WTC11 (cell line): ENCODE results near the gene TWIST1. TPM values are rescaled to one million over a fixed set of nuclear protein-coding genes. Genes with fewer than 3 reads are reported as not detected.

Source experiments
- ATAC-seq: fragments of 200-7000 bp; cut with Tn5 transposase; 2 replicates; pipeline ENCODE4 v1.10.0; 2021; ENCODE audit warnings: mild to moderate bottlenecking, moderate library complexity
- CTCF ChIA-PET: fragments of 300-600 bp; sonication (Branson Sonifier 250); formaldehyde crosslinking; loops from one replicate; lab custom pipeline; 2021; ENCODE audit warnings: antibody characterized with exemption; lab: Charles Lee
- POLR2A ChIA-PET: fragments of 350-600 bp; sonication (Branson Sonifier 250); formaldehyde crosslinking; loops from one replicate; lab custom pipeline; 2021; ENCODE audit warnings: antibody characterized with exemption; lab: Charles Lee
- DNase-seq: peaks from one replicate; pipeline ENCODE4 v3.0.0; 2021; ENCODE audit warnings: low spot score
- H3K27ac Mint-ChIP-seq: 2 replicates; pipeline ENCODE4 v1.8.0; 2021; ENCODE audit warnings: mixed read lengths
- H3K27me3 Mint-ChIP-seq: 2 replicates; pipeline ENCODE4 v1.8.0; 2021; ENCODE audit warnings: low read depth, mild to moderate bottlenecking, moderate library complexity, mixed read lengths
- H3K36me3 Mint-ChIP-seq: 2 replicates; pipeline ENCODE4 v1.8.0; 2021; ENCODE audit warnings: mixed read lengths
- H3K4me1 Mint-ChIP-seq: 2 replicates; pipeline ENCODE4 v1.8.0; 2022; ENCODE audit warnings: mixed read lengths
- H3K4me3 Mint-ChIP-seq: 2 replicates; pipeline ENCODE4 v1.8.0; 2021; ENCODE audit warnings: mild to moderate bottlenecking, moderate library complexity, mixed read lengths
- H3K9me3 Mint-ChIP-seq: 2 replicates; pipeline ENCODE4 v1.8.0; 2021; ENCODE audit warnings: mixed read lengths
- CREB1 ChIP-seq: sonication (generic); formaldehyde crosslinking; IDR thresholded peaks from 2 replicates; pipeline ENCODE4 v1.8.0; 2023; ENCODE audit warnings: mild to moderate bottlenecking, missing genetic modification reagents
- EMX1 ChIP-seq: fragments of 250-450 bp; sonication (Bioruptor Pico); IDR thresholded peaks from 2 replicates; pipeline ENCODE4 v1.8.0; 2021; ENCODE audit warnings: mild to moderate bottlenecking
- FOXJ3 ChIP-seq: sonication (generic); formaldehyde crosslinking; IDR thresholded peaks from 2 replicates; pipeline ENCODE4 v1.9.0; 2021; ENCODE audit warnings: missing genetic modification reagents, mild to moderate bottlenecking, borderline replicate concordance
- FOXK1 ChIP-seq: sonication (generic); formaldehyde crosslinking; IDR thresholded peaks from 2 replicates; pipeline ENCODE4 v1.8.0; 2022; ENCODE audit warnings: mild to moderate bottlenecking, moderate library complexity, missing genetic modification reagents
- GRHL2 ChIP-seq: fragments of 250-450 bp; sonication (Bioruptor Pico); IDR thresholded peaks from 2 replicates; pipeline ENCODE4 v1.8.0; 2022; ENCODE audit warnings: mild to moderate bottlenecking, moderate library complexity; ENCODE audit not compliant: insufficient replicate concordance, severe bottlenecking
- NFE2L1 ChIP-seq: sonication (generic); formaldehyde crosslinking; IDR thresholded peaks from 2 replicates; pipeline ENCODE4 v1.8.1; 2023; ENCODE audit warnings: missing genetic modification reagents
- SP1 ChIP-seq: sonication (generic); formaldehyde crosslinking; conservative IDR thresholded peaks from 2 replicates; pipeline ENCODE4 v1.8.1; 2022; ENCODE audit warnings: missing genetic modification reagents
- TCF7 ChIP-seq: sonication (generic); formaldehyde crosslinking; IDR thresholded peaks from 2 replicates; pipeline ENCODE4 v1.8.0; 2022; ENCODE audit warnings: mild to moderate bottlenecking, low read depth, missing genetic modification reagents, moderate library complexity
- ZNF232 ChIP-seq: sonication (generic); formaldehyde crosslinking; IDR thresholded peaks from 2 replicates; pipeline ENCODE4 v1.8.0; 2022; ENCODE audit warnings: mild to moderate bottlenecking, missing genetic modification reagents
- total RNA-seq: library from RNA; stranded (reverse); gene quantifications from 3 replicates; pipeline ENCODE4 v1.2.3, GENCODE V29; 2021
- TF ChIP-seq, protein P1 (sequence below): sonication (generic); formaldehyde crosslinking; IDR thresholded peaks from 2 replicates; pipeline ENCODE4 v1.8.0; 2023; ENCODE audit warnings: missing genetic modification reagents
- TF ChIP-seq, protein P2 (sequence below): fragments of 250-450 bp; sonication (Bioruptor Pico); IDR thresholded peaks from 2 replicates; pipeline ENCODE4 v1.8.0; 2021; ENCODE audit warnings: mild to moderate bottlenecking
- TF ChIP-seq, protein P3 (sequence below): sonication (generic); formaldehyde crosslinking; IDR thresholded peaks from 2 replicates; pipeline ENCODE4 v1.8.0; 2023; ENCODE audit warnings: mild to moderate bottlenecking, missing genetic modification reagents
- TF ChIP-seq, protein P4 (sequence below): sonication (generic); formaldehyde crosslinking; conservative IDR thresholded peaks from 2 replicates; pipeline ENCODE4 v1.8.1; 2022; ENCODE audit warnings: mild to moderate bottlenecking, missing genetic modification reagents
- TF ChIP-seq, protein P5 (sequence below): sonication (generic); formaldehyde crosslinking; conservative IDR thresholded peaks from 2 replicates; pipeline ENCODE4 v1.8.1; 2023; ENCODE audit warnings: mild to moderate bottlenecking, low read depth, missing genetic modification reagents, moderate library complexity
- TF ChIP-seq, protein P6 (sequence below): sonication (generic); formaldehyde crosslinking; IDR thresholded peaks from 2 replicates; pipeline ENCODE4 v1.8.1; 2023; ENCODE audit warnings: mild to moderate bottlenecking, missing genetic modification reagents, moderate library complexity
- TF ChIP-seq, protein P7 (sequence below): fragments of 250-450 bp; sonication (Bioruptor Pico); IDR thresholded peaks from 2 replicates; pipeline ENCODE4 v2.1.2; 2022; ENCODE audit warnings: mild to moderate bottlenecking, moderate library complexity

TWIST1 gene
- total RNA-seq, 1 experiment from 2014 or later = not detected

DNA sequence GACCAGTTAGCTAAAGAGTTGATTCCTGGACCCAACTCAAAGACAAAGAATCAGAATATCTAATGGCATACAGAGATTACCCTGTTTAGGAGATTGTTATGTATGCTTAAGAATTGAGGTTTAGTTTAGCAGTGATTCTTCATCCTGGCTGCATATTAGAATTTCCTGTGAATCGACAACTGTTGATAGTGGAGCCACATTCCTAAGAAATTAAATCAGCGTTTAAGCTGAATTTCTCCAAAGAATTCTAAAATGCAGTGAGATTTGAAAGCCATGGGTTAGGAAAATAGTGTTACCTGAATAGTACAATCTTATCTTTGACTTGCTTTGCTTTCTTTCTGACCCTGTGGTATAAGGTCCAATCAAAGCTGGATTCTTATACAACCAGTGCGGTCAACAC lies 44.2 kb upstream of the TWIST1 start (continued):
- TF ChIP-seq, protein P1, sequence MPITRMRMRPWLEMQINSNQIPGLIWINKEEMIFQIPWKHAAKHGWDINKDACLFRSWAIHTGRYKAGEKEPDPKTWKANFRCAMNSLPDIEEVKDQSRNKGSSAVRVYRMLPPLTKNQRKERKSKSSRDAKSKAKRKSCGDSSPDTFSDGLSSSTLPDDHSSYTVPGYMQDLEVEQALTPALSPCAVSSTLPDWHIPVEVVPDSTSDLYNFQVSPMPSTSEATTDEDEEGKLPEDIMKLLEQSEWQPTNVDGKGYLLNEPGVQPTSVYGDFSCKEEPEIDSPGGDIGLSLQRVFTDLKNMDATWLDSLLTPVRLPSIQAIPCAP (CRISPR knock-in tag) = no peak
- TF ChIP-seq, protein P2, sequence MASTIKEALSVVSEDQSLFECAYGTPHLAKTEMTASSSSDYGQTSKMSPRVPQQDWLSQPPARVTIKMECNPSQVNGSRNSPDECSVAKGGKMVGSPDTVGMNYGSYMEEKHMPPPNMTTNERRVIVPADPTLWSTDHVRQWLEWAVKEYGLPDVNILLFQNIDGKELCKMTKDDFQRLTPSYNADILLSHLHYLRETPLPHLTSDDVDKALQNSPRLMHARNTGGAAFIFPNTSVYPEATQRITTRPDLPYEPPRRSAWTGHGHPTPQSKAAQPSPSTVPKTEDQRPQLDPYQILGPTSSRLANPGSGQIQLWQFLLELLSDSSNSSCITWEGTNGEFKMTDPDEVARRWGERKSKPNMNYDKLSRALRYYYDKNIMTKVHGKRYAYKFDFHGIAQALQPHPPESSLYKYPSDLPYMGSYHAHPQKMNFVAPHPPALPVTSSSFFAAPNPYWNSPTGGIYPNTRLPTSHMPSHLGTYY = no peak
- TF ChIP-seq, protein P3, sequence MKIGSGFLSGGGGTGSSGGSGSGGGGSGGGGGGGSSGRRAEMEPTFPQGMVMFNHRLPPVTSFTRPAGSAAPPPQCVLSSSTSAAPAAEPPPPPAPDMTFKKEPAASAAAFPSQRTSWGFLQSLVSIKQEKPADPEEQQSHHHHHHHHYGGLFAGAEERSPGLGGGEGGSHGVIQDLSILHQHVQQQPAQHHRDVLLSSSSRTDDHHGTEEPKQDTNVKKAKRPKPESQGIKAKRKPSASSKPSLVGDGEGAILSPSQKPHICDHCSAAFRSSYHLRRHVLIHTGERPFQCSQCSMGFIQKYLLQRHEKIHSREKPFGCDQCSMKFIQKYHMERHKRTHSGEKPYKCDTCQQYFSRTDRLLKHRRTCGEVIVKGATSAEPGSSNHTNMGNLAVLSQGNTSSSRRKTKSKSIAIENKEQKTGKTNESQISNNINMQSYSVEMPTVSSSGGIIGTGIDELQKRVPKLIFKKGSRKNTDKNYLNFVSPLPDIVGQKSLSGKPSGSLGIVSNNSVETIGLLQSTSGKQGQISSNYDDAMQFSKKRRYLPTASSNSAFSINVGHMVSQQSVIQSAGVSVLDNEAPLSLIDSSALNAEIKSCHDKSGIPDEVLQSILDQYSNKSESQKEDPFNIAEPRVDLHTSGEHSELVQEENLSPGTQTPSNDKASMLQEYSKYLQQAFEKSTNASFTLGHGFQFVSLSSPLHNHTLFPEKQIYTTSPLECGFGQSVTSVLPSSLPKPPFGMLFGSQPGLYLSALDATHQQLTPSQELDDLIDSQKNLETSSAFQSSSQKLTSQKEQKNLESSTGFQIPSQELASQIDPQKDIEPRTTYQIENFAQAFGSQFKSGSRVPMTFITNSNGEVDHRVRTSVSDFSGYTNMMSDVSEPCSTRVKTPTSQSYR (CRISPR knock-in tag) = no peak
- TF ChIP-seq ZNF232 (CRISPR knock-in tag) = no peak
- TF ChIP-seq CREB1 (CRISPR knock-in tag) = no peak

DNA sequence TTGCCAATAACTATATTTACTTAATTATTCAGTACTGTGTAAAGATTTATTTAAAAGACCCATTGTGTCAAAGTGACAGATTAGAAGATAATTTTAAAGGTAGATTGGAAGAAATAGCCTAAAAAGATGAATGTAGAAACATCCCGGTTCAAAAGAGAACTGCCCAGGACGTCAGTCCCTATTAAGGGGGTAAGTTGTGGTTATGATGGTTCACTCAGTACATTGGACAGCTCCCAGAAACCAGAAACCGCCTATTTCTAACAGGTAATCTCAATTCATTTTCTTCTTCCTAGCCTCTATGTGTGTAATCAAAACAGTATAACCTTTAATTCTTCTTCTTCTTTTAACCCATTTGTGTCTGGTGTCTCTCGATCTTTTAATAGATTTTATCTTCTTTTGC lies 29.3 kb upstream of the TWIST1 start:
- no peak for ATAC-seq
- no peaks in the 10 kb centered on the region for H3K36me3 Mint-ChIP-seq
- peaks cover 78% of the 10 kb centered on the region for H3K27me3 Mint-ChIP-seq
- TF ChIP-seq EMX1 = no peak
- TF ChIP-seq, protein P4, sequence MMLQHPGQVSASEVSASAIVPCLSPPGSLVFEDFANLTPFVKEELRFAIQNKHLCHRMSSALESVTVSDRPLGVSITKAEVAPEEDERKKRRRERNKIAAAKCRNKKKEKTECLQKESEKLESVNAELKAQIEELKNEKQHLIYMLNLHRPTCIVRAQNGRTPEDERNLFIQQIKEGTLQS = no peak
- TF ChIP-seq, protein P5, sequence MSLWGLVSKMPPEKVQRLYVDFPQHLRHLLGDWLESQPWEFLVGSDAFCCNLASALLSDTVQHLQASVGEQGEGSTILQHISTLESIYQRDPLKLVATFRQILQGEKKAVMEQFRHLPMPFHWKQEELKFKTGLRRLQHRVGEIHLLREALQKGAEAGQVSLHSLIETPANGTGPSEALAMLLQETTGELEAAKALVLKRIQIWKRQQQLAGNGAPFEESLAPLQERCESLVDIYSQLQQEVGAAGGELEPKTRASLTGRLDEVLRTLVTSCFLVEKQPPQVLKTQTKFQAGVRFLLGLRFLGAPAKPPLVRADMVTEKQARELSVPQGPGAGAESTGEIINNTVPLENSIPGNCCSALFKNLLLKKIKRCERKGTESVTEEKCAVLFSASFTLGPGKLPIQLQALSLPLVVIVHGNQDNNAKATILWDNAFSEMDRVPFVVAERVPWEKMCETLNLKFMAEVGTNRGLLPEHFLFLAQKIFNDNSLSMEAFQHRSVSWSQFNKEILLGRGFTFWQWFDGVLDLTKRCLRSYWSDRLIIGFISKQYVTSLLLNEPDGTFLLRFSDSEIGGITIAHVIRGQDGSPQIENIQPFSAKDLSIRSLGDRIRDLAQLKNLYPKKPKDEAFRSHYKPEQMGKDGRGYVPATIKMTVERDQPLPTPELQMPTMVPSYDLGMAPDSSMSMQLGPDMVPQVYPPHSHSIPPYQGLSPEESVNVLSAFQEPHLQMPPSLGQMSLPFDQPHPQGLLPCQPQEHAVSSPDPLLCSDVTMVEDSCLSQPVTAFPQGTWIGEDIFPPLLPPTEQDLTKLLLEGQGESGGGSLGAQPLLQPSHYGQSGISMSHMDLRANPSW (CRISPR knock-in tag) = no peak
- no peak for TF ChIP-seq GRHL2
- TF ChIP-seq FOXK1 (CRISPR knock-in tag) = no peak
- TF ChIP-seq, protein P6, sequence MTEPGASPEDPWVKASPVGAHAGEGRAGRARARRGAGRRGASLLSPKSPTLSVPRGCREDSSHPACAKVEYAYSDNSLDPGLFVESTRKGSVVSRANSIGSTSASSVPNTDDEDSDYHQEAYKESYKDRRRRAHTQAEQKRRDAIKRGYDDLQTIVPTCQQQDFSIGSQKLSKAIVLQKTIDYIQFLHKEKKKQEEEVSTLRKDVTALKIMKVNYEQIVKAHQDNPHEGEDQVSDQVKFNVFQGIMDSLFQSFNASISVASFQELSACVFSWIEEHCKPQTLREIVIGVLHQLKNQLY = no peak
- TF ChIP-seq TCF7 = no peak
- TF ChIP-seq, protein P7, sequence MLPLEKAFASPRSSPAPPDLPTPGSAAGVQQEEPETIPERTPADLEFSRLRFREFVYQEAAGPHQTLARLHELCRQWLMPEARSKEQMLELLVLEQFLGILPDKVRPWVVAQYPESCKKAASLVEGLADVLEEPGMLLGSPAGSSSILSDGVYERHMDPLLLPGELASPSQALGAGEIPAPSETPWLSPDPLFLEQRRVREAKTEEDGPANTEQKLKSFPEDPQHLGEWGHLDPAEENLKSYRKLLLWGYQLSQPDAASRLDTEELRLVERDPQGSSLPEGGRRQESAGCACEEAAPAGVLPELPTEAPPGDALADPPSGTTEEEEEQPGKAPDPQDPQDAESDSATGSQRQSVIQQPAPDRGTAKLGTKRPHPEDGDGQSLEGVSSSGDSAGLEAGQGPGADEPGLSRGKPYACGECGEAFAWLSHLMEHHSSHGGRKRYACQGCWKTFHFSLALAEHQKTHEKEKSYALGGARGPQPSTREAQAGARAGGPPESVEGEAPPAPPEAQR (CRISPR knock-in tag) = no peak
- TF ChIP-seq SP1 (CRISPR knock-in tag) = no peak
- TF ChIP-seq NFE2L1 (CRISPR knock-in tag) = no peak
- TF ChIP-seq, protein P1 (CRISPR knock-in tag) = no peak
- TF ChIP-seq FOXJ3 = no peak
- POLR2A ChIA-PET = no interaction called here
- H3K9me3 Mint-ChIP-seq = no peaks in the 10 kb centered on the region
- H3K4me3 Mint-ChIP-seq = no peak overlapping the region
- peaks cover 44% of the 10 kb centered on the region for H3K4me1 Mint-ChIP-seq
- CTCF ChIA-PET = interaction anchor here (1.1 to 1.6 kb wide), 3 partner anchors 25 to 519 kb away, joined by 4 to 12 read pairs (median 8); no protein-coding TSS in a partner anchor
- H3K27ac Mint-ChIP-seq = no peak overlapping the region
- DNase-seq = no peak
